Neural progenitor cell (in vitro differentiated cells): ENCODE results near the gene XIRP1.

Experiments used
- EZH2phosphoT487 ChIP-seq: fragments of 200-600 bp; sonication (generic); IDR thresholded peaks from 2 replicates; pipeline ENCODE4 v1.6.1; 2017; ENCODE audit warnings: antibody characterized with exemption
- TF ChIP-seq, protein P1 (sequence below): fragments of 200-600 bp; sonication (generic); IDR thresholded peaks from 2 replicates; pipeline ENCODE4 v1.5.1; 2017; ENCODE audit warnings: antibody characterized with exemption, mild to moderate bottlenecking

- TF ChIP-seq, protein P1, sequence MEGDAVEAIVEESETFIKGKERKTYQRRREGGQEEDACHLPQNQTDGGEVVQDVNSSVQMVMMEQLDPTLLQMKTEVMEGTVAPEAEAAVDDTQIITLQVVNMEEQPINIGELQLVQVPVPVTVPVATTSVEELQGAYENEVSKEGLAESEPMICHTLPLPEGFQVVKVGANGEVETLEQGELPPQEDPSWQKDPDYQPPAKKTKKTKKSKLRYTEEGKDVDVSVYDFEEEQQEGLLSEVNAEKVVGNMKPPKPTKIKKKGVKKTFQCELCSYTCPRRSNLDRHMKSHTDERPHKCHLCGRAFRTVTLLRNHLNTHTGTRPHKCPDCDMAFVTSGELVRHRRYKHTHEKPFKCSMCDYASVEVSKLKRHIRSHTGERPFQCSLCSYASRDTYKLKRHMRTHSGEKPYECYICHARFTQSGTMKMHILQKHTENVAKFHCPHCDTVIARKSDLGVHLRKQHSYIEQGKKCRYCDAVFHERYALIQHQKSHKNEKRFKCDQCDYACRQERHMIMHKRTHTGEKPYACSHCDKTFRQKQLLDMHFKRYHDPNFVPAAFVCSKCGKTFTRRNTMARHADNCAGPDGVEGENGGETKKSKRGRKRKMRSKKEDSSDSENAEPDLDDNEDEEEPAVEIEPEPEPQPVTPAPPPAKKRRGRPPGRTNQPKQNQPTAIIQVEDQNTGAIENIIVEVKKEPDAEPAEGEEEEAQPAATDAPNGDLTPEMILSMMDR: no peak
- TF ChIP-seq EZH2phosphoT487: no peak
Observed at GRCh38 chr3:39203402-39203801, 11.0 kb upstream of the XIRP1 start.
